GM12878 (cell line): Measurements from ENCODE around the gene IGFL3. TPM values are rescaled to one million over a fixed set of nuclear protein-coding genes. Genes with fewer than 3 reads are reported as not detected.

ENCODE experiments used
- ATAC-seq: fragments of 200-7000 bp; cut with Tn5 transposase; 3 replicates; pipeline ENCODE4 v1.9.1; 2020; ENCODE audit warnings: mild to moderate bottlenecking, moderate library complexity
- BruUV-seq: library from RNA; stranded (reverse); fragments of 400-500 nt; replicated peaks from 2 replicates; lab custom pipeline; 2021; lab: Mats Ljungman, UMichigan
- CTCF ChIA-PET: fragments of 300-600 bp; sonication (Branson Sonifier 250); formaldehyde crosslinking; extraction: SDS; loops from one replicate; lab custom pipeline; 2021; ENCODE audit warnings: inconsistent platforms; lab: Yijun Ruan, JAX
- POLR2A ChIA-PET: fragments of 350-600 bp; formaldehyde crosslinking; extraction: SDS; loops from one replicate; lab custom pipeline; 2021; ENCODE audit warnings: inconsistent platforms; lab: Charles Lee
- RAD21 ChIA-PET: fragments of 300-600 bp; sonication (Branson Sonifier 250); formaldehyde crosslinking; loops from one replicate; lab custom pipeline; 2023; ENCODE audit warnings: antibody characterized with exemption; ENCODE audit not compliant: unreplicated experiment; lab: Charles Lee
- SMC1A ChIA-PET: fragments of 300-600 bp; sonication (Branson Sonifier 250); formaldehyde crosslinking; loops from one replicate; lab custom pipeline; 2023; ENCODE audit not compliant: unreplicated experiment, uncharacterized antibody; lab: Charles Lee
- DNase-seq: peaks from one replicate; pipeline ENCODE4 v3.0.0-alpha.2; 2011; ENCODE audit warnings: low read depth, low spot score
- FAIRE-seq: peaks from 3 replicates; lab custom pipeline; 2011; peaks lifted over from hg19 to GRCh38; lab: Jason Lieb, UNC
- H2AFZ ChIP-seq: 2 replicates; pipeline ENCODE4 v1.6.0; 2011; ENCODE audit warnings: low read depth, low read length, control low read depth; ENCODE audit not compliant: control insufficient read depth
- H3K27ac ChIP-seq: 2 replicates; pipeline ENCODE4 v1.5.1; 2011; ENCODE audit warnings: control low read depth; ENCODE audit not compliant: control insufficient read depth, insufficient read depth
- H3K27me3 ChIP-seq, 2 experiments: replicated peaks in 1 of 2; 2 replicates each; pipeline versions ENCODE4 v1.6.0 to v1.6.1; 2011; ENCODE audit warnings: low read length in 1 of 2; ENCODE audit not compliant: control insufficient read depth in 2 of 2, insufficient read depth in 2 of 2
- H3K36me3 ChIP-seq, 2 experiments: 2 replicates each; pipeline ENCODE4 v1.5.1; 2011; ENCODE audit warnings: low read length in 1 of 2; ENCODE audit not compliant: control insufficient read depth in 2 of 2, insufficient read depth in 2 of 2
- H3K4me1 ChIP-seq: 2 replicates; pipeline ENCODE4 v1.6.1; 2011; ENCODE audit warnings: mild to moderate bottlenecking, low read length, moderate library complexity, mixed read lengths; ENCODE audit not compliant: control insufficient read depth, insufficient read depth
- H3K4me2 ChIP-seq: 2 replicates; pipeline ENCODE4 v1.6.0; 2011; ENCODE audit warnings: control low read depth; ENCODE audit not compliant: control insufficient read depth, insufficient read depth
- H3K4me3 ChIP-seq: fragments of 200-600 bp; sonication (generic); 2 replicates; pipeline ENCODE4 v1.5.1; 2016
- H3K79me2 ChIP-seq: 2 replicates; pipeline ENCODE4 v1.6.0; 2011; ENCODE audit warnings: low read length; ENCODE audit not compliant: control insufficient read depth, insufficient read depth
- H3K9ac ChIP-seq: 2 replicates; pipeline ENCODE4 v1.8.0; 2011; ENCODE audit warnings: low read length, control low read depth, mixed read lengths; ENCODE audit not compliant: control insufficient read depth, insufficient read depth
- H3K9me3 ChIP-seq: replicated peaks from 3 replicates; pipeline ENCODE4 v1.5.1; 2011; ENCODE audit warnings: mild to moderate bottlenecking, low read length; ENCODE audit not compliant: control insufficient read depth, insufficient read depth
- H4K20me1 ChIP-seq: 2 replicates; pipeline ENCODE4 v1.6.0; 2011; ENCODE audit not compliant: control insufficient read depth, insufficient read depth
- NFYB ChIP-seq: IDR thresholded peaks from 2 replicates; pipeline ENCODE4 v1.6.1; 2011; ENCODE audit warnings: low read depth, mild to moderate bottlenecking, low read length, improper control_type of control experiment, moderate library complexity; ENCODE audit not compliant: insufficient read depth
- PML ChIP-seq: IDR thresholded peaks from 2 replicates; pipeline ENCODE4 v1.6.1; 2012; ENCODE audit warnings: low read length, inconsistent platforms
- RAD21 ChIP-seq: IDR thresholded peaks from 2 replicates; pipeline ENCODE4 v1.6.1; 2011; ENCODE audit warnings: mild to moderate bottlenecking, low read depth, low read length, moderate library complexity; ENCODE audit not compliant: insufficient read depth
- RFX5 ChIP-seq: IDR thresholded peaks from 2 replicates; pipeline ENCODE4 v1.6.1; 2011; ENCODE audit warnings: low read depth, low read length, improper control_type of control experiment
- SIX5 ChIP-seq: IDR thresholded peaks from 2 replicates; pipeline ENCODE4 v1.6.1; 2011; ENCODE audit warnings: mild to moderate bottlenecking, low read depth, low read length, moderate library complexity; ENCODE audit not compliant: severe bottlenecking
- TCF3 ChIP-seq: IDR thresholded peaks from 2 replicates; pipeline ENCODE4 v1.6.1; 2012; ENCODE audit warnings: low read depth, mild to moderate bottlenecking, low read length, borderline replicate concordance; ENCODE audit not compliant: insufficient read depth
- ZNF24 ChIP-seq: fragments of 450-650 bp; IDR thresholded peaks from 2 replicates; pipeline ENCODE4 v1.6.1; 2017; ENCODE audit warnings: antibody characterized with exemption, mild to moderate bottlenecking
- WGBS: methylation state at CpG from one replicate; pipeline ENCODE4 v1.1.6; 2016; ENCODE audit warnings: low lambda C conversion rate; ENCODE audit not compliant: insufficient replicate concordance, insufficient coverage; ENCODE audit errors: missing lambda C conversion rate; 5-methylcytosine and 5-hydroxymethylcytosine counted together
- in situ Hi-C: fragments of 300-500 bp; cut with MboI; formaldehyde crosslinking; loops from 9 replicates; pipeline ENCODE4 v1.14.3; 2018; ENCODE audit warnings: mixed read lengths
- intact Hi-C: fragments of 100-400 bp; cut with micrococcal nuclease; formaldehyde crosslinking; loops from one replicate; pipeline ENCODE4 v1.14.2; 2022; ENCODE audit not compliant: unreplicated experiment
- polyA plus RNA-seq, 11 experiments: library from polyadenylated mRNA; depleted of rRNA in 4 of 11; unstranded in 6 of 11; stranded (reverse) in 5 of 11; fragments of >200 nt; fragmentation: Nextera tagmentation in 4 of 11; fragmentation: Illumina TruSeq in 1 of 11; extraction: Ambion mirVana in 4 of 11; extraction: Trizol in 1 of 11; gene quantifications; 1 replicate in 1 of 11; 2 replicates in 10 of 11; pipeline versions ENCODE4 v1.2.1 to v1.2.3, GENCODE V29; 2011 to 2016; ENCODE audit warnings: inconsistent platforms in 2 of 11, missing spikeins in 2 of 11, low read depth in 1 of 11
- total RNA-seq, 4 experiments: library from RNA; depleted of rRNA in 3 of 4; stranded (reverse); fragments of >200 nt in 3 of 4; fragmentation: Illumina TruSeq in 1 of 4; extraction: Trizol in 1 of 4; gene quantifications; 2 replicates each; pipeline versions ENCODE4 v1.2.1 to v1.2.3, GENCODE V29; 2013 to 2021
- TF ChIP-seq, protein P1 (sequence below): fragments of 450-650 bp; IDR thresholded peaks from 2 replicates; pipeline ENCODE4 v1.6.1; 2017; ENCODE audit warnings: mild to moderate bottlenecking, moderate library complexity

Gene IGFL3
- total and polyA plus RNA-seq, 10 of the 15 experiments (the other 5 are each of a cell fraction or from before 2014, with no cell fraction given) = not detected

DNA sequence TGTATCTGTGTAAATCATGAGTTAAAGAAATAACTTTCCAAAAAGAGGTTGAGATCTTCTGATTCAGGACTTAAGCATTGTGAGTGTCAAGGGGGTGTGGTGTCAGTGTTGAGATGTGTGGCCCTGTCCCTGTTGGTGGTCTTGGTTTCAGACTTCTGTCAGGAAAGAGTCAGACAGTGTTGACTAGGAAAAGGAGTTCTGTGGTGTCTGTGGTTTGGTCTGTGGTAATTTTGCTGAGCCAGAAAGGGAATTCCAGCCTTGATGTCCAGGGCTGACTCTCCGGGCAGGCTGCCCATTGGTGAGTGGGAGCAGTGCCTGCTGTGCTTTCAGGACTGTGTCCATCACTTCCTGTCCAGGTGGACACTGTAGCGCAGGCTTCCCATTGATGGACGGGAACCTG, 43.9 kb downstream of the IGFL3 start:
- no peak for DNase-seq
- H3K9me3 ChIP-seq = peaks cover 3% of the 10 kb centered on the region; the same call in 1 of the 3 replicates
- BruUV-seq = no TSS peak
- no peak overlapping the region for H3K27ac ChIP-seq
- no peak overlapping the region for H3K4me3 ChIP-seq
- H3K79me2 ChIP-seq = no peaks in the 10 kb centered on the region
- no peak overlapping the region for H3K9ac ChIP-seq
- ChIA-PET CTCF (interaction anchor here (0.8 to 8.0 kb wide), 8 partner anchors 13 to 185 kb away, joined by 3 to 105 read pairs (median 3); partner anchors contain the start of gene IGFL2), SMC1A (interaction anchor here (1.0 to 2.9 kb wide), 4 partner anchors 9 to 185 kb away, joined by 3 to 23 read pairs (median 4); no protein-coding TSS in a partner anchor)
- H3K4me2 ChIP-seq = no peak overlapping the region
- intact Hi-C loops = no loop called here
- TF ChIP-seq, protein P1, sequence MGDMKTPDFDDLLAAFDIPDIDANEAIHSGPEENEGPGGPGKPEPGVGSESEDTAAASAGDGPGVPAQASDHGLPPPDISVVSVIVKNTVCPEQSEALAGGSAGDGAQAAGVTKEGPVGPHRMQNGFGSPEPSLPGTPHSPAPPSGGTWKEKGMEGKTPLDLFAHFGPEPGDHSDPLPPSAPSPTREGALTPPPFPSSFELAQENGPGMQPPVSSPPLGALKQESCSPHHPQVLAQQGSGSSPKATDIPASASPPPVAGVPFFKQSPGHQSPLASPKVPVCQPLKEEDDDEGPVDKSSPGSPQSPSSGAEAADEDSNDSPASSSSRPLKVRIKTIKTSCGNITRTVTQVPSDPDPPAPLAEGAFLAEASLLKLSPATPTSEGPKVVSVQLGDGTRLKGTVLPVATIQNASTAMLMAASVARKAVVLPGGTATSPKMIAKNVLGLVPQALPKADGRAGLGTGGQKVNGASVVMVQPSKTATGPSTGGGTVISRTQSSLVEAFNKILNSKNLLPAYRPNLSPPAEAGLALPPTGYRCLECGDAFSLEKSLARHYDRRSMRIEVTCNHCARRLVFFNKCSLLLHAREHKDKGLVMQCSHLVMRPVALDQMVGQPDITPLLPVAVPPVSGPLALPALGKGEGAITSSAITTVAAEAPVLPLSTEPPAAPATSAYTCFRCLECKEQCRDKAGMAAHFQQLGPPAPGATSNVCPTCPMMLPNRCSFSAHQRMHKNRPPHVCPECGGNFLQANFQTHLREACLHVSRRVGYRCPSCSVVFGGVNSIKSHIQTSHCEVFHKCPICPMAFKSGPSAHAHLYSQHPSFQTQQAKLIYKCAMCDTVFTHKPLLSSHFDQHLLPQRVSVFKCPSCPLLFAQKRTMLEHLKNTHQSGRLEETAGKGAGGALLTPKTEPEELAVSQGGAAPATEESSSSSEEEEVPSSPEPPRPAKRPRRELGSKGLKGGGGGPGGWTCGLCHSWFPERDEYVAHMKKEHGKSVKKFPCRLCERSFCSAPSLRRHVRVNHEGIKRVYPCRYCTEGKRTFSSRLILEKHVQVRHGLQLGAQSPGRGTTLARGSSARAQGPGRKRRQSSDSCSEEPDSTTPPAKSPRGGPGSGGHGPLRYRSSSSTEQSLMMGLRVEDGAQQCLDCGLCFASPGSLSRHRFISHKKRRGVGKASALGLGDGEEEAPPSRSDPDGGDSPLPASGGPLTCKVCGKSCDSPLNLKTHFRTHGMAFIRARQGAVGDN = no peak
- no peak for TF ChIP-seq ZNF24
- no peak for TF ChIP-seq RFX5
- no peak for TF ChIP-seq NFYB
- no peak for TF ChIP-seq SIX5
- no peak for TF ChIP-seq RAD21
- no peak for TF ChIP-seq TCF3
- TF ChIP-seq PML = no peak
- TF ChIP-seq, all 136 proteins: peak for 0
- Histone ChIP-seq H3K36me3 (no peaks in the 10 kb centered on the region), H4K20me1 (no peaks in the 10 kb centered on the region), H3K27me3 (peaks cover 6% of the 10 kb centered on the region in 2 experiments; a peak in 2 of 4 replicates), H3K4me1 (no peaks in the 10 kb centered on the region), H2AFZ (no peak overlapping the region)
- ChIA-PET RAD21 (interaction anchor here (1.5 kb wide), 1 partner anchor 108 kb away, joined by 9 read pairs; no protein-coding TSS in a partner anchor), POLR2A (no interaction called here)
- 48% methylated on average over 3 of the region's 3 CpGs for WGBS
- in situ Hi-C loops = loop anchor here (5.0 kb wide), 2 partner anchors 107 to 187 kb away; no protein-coding TSS in a partner anchor
- no peak for ATAC-seq
- no peak for FAIRE-seq
